Measurements from ENCODE around the gene SHISAL2A.

DNA sequence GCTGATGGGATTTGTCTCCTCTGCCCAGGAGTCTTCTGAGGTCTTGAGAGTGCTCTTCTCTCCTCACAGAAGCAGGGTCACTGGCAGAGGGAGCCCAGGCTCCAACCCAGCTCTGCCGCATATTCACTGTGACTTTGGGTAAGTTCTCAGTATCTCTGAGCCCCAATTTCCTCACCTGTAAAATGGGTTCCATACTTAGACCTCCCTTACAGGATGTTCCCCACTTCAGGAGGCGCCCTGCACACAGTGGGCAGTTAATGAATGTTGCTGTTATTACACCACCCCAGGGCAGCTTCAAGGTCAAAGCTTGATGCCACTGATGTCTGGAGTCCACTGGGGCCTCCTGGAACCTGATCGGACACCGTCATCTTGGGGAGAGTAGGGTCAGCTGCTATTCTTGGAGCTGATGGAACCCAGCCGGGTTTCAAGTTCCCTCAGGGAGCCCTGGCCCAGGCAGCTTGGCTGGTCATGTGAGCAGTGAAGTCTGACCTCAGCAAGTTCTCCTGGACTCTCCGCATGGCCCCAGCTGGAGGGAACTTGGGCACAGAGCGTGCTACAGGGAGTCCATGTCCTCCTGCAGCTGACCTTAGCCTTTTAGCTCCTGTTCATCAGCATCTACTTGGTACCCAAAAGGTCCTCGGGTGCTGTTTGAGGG, 43.4 kb downstream of the SHISAL2A start:
- TF ChIP-seq CTCF (IDR thresholded peaks at IDR 0.05; ENCODE audit: extremely low read depth in 1 of 2, insufficient read depth in 1 of 2, low read depth in 1 of 2, low read length in 2 of 2) (no peak), POLR2A (IDR thresholded peaks at IDR 0.05; ENCODE audit: low read depth, low read length) (no peak), FOS (IDR thresholded peaks at IDR 0.05; ENCODE audit: borderline replicate concordance, insufficient read depth, low read length) (no peak), JUN (IDR thresholded peaks at IDR 0.05; ENCODE audit: borderline replicate concordance, insufficient read depth, insufficient read length, low read depth) (no peak), MAX (IDR thresholded peaks at IDR 0.05; ENCODE audit: insufficient read depth, insufficient read length) (no peak), MYC (IDR thresholded peaks at IDR 0.05; ENCODE audit: low read depth, low read length) (no peak), POLR2AphosphoS5 (IDR thresholded peaks at IDR 0.05; ENCODE audit: insufficient read depth, low read depth, low read length) (no peak), EZH2 (IDR thresholded peaks at IDR 0.05; ENCODE audit: borderline replicate concordance, low read depth, low read length, severe bottlenecking) (no peak)

All from endothelial cell of umbilical vein (primary cell).